ENCODE data around the gene PRKG1. TPM values are rescaled to one million over a fixed set of nuclear protein-coding genes. Genes with fewer than 3 reads are reported as not detected.
"Not testable (repeated sequence)": the region's sequence is repeated elsewhere in the genome, so short reads cannot be mapped to it uniquely, and the experiment has no call there.

PRKG1 gene
- total and polyA plus RNA-seq, 7 experiments from 2014 or later = 0.19 TPM; not detected in 6

DNA sequence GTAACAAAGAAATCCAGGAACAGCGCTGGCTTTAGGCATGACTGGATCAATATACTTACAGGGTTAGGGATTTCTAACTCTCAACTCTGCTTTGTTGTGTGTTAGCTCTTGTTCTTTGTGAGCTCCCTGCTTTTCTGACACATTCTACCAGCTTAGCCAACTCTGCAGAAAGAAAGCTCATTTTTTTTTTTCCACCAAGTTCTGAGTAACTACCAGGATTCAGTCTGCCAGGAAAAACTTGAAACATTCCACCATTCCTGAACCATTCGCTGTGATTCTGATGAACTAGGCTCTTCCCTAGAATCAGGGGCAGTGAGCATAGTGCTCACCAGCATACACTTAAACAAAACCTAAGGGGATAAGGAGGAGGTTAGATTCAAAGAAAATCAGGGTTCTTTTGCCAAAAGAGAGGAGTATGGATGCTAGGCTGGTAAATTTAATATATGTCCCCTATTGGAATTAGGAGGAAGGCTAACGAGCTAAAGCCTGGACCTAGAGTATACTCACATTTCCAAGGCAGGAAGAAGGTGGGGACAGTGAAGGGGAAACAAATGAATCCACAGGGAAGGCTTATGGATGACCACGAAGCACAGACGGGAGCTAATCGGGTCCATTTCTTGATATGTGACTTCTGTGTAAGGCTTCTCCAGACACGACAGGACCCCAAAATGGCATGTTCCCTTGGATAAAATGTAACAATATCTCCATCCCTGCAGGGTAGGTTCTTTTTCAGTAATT, 183.4 kb downstream of the PRKG1 start:
- no peak overlapping the region for H3K27ac ChIP-seq (ENCODE audit: low read depth, low read length)
- Mint-ChIP-seq H3K27ac (no peak overlapping the region), H3K36me3 (no peaks in the 10 kb centered on the region), H3K4me3 (no peak overlapping the region), H3K27me3 (no peaks in the 10 kb centered on the region), H3K9me3 (peaks cover 0 to 2% (median 0%) of the 10 kb centered on the region in 11 donors), H3K4me1 (no peaks in the 10 kb centered on the region)
- no peaks in the 10 kb centered on the region for H3K4me1 ChIP-seq (ENCODE audit: control insufficient read depth in 2 of 2, insufficient read depth in 2 of 2, low read length in 2 of 2)
- H3K36me3 ChIP-seq (ENCODE audit: control insufficient read depth in 2 of 3, insufficient read depth in 3 of 3, low read length in 3 of 3) = no peaks in the 10 kb centered on the region
- ChIA-PET POLR2A (no interaction called here), CTCF (no interaction called here)
- DNase-seq (no peak), ATAC-seq (no peak)
- no peaks in the 10 kb centered on the region for H3K27me3 ChIP-seq (ENCODE audit: control insufficient read depth in 2 of 2, insufficient read depth in 2 of 2, low read length in 2 of 2)
- intact Hi-C loops (cut with micrococcal nuclease) = no loop called here
- H3K4me3 ChIP-seq (ENCODE audit: low read length) = no peak overlapping the region
- H3K9me3 ChIP-seq (ENCODE audit: control insufficient read depth in 2 of 3, low read length in 3 of 3) = no peaks in the 10 kb centered on the region

DNA sequence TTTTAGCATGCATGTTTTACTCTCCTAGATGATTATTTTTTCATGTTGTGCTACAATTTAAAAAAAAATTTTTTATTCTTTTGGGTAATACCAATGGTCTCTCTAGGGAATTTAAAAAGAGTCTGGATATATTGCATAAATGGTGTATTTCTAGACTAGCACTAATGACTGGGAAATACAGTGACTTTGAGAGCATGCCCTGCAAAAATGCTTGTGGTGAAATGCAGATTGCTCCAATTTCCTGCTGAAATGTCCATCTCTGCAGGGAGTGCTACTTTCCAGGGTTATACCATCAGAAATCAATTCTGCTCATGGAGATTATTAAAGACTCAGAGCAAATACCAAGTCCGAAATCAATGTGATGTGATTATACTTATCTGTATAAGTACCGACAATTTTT, 186.1 kb downstream of the PRKG1 start:
- Mint-ChIP-seq H3K9me3 (peaks cover 0 to 4% (median 0%) of the 10 kb centered on the region in 11 donors), H3K36me3 (no peaks in the 10 kb centered on the region), H3K4me1 (no peaks in the 10 kb centered on the region), H3K4me3 (no peak overlapping the region), H3K27ac (no peak overlapping the region), H3K27me3 (no peaks in the 10 kb centered on the region)
- H3K27ac ChIP-seq (ENCODE audit: low read depth, low read length) = no peak overlapping the region
- no peak for ATAC-seq
- no peaks in the 10 kb centered on the region for H3K9me3 ChIP-seq (ENCODE audit: control insufficient read depth in 2 of 3, low read length in 3 of 3)
- no peaks in the 10 kb centered on the region for H3K4me1 ChIP-seq (ENCODE audit: control insufficient read depth in 2 of 2, insufficient read depth in 2 of 2, low read length in 2 of 2)
- no peaks in the 10 kb centered on the region for H3K27me3 ChIP-seq (ENCODE audit: control insufficient read depth in 2 of 2, insufficient read depth in 2 of 2, low read length in 2 of 2)
- no peak for DNase-seq
- intact Hi-C loops (cut with micrococcal nuclease) = no loop called here
- no peaks in the 10 kb centered on the region for H3K36me3 ChIP-seq (ENCODE audit: control insufficient read depth in 2 of 3, insufficient read depth in 3 of 3, low read length in 3 of 3)
- ChIA-PET CTCF (no interaction called here), POLR2A (no interaction called here)
- no peak overlapping the region for H3K4me3 ChIP-seq (ENCODE audit: low read length)

DNA sequence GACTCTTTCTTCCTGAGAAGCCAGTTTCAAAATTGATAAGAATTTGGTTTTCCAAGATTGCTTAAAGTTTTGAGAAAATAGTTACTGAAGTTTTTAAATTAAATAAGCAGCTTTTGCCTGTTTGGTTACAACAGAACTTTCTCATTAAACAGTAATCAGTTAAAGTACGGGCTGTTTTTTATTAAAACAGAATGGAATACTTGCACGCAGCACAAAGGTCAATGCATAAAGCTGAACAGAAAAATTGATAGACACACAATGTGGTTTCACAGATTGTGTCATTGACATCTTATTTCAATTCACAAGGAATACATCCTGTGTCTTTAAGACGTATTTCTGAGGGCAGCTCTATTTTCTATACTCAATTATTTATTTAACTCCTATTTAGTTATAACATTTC, 192.2 kb downstream of the PRKG1 start:
- no peaks in the 10 kb centered on the region for H3K27me3 ChIP-seq (ENCODE audit: control insufficient read depth in 2 of 2, insufficient read depth in 2 of 2, low read length in 2 of 2)
- Mint-ChIP-seq H3K4me1 (no peaks in the 10 kb centered on the region), H3K27ac (no peak overlapping the region), H3K9me3 (peaks cover 0 to 7% (median 0%) of the 10 kb centered on the region in 11 donors), H3K36me3 (no peaks in the 10 kb centered on the region), H3K4me3 (no peak overlapping the region), H3K27me3 (no peaks in the 10 kb centered on the region)
- no peak overlapping the region for H3K4me3 ChIP-seq (ENCODE audit: low read length)
- ChIA-PET CTCF (no interaction called here), POLR2A (no interaction called here)
- no peaks in the 10 kb centered on the region for H3K4me1 ChIP-seq (ENCODE audit: control insufficient read depth in 2 of 2, insufficient read depth in 2 of 2, low read length in 2 of 2)
- DNase-seq (no peak), ATAC-seq (no peak)
- intact Hi-C loops (cut with micrococcal nuclease) = no loop called here
- H3K27ac ChIP-seq (ENCODE audit: low read depth, low read length) = no peak overlapping the region
- no peaks in the 10 kb centered on the region for H3K9me3 ChIP-seq (ENCODE audit: control insufficient read depth in 2 of 3, low read length in 3 of 3)
- no peaks in the 10 kb centered on the region for H3K36me3 ChIP-seq (ENCODE audit: control insufficient read depth in 2 of 3, insufficient read depth in 3 of 3, low read length in 3 of 3)

DNA sequence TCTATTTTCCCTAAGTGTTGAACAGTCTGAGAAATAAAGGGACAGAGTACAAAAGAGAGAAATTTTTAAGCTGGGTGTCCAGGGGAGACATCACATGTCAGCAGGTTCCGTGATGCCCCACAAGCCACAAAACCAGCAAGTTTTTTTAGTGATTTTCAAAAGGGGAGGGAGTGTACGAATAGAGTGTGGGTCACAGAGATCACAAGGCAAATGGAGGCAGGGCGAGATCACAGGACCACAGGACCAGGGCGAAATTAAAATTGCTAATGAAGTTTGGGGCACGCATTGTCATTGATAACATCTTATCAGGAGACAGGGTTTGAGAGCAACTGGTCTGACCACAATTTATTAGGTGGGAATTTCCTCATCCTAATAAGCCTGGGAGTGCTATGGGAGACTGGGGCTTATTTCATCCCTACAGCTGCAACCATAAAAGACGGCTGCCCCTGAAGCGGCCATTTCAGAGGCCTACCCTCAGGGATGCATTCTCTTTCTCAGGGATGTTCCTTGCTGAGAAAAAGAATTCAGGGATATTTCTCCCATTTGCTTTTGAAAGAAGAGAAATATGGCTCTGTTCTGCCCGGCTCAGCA, 193.8 kb downstream of the PRKG1 start:
- DNase-seq; intact Hi-C loops (cut with micrococcal nuclease); H3K36me3 ChIP-seq (ENCODE audit: control insufficient read depth in 2 of 3, insufficient read depth in 3 of 3, low read length in 3 of 3); H3K4me3 ChIP-seq (ENCODE audit: low read length); H3K27ac Mint-ChIP-seq; H3K9me3 ChIP-seq (ENCODE audit: control insufficient read depth in 2 of 3, low read length in 3 of 3); H3K4me1 ChIP-seq (ENCODE audit: control insufficient read depth in 2 of 2, insufficient read depth in 2 of 2, low read length in 2 of 2); CTCF ChIA-PET; H3K36me3 Mint-ChIP-seq; H3K27me3 Mint-ChIP-seq; H3K4me1 Mint-ChIP-seq; H3K27me3 ChIP-seq (ENCODE audit: control insufficient read depth in 2 of 2, insufficient read depth in 2 of 2, low read length in 2 of 2); H3K27ac ChIP-seq (ENCODE audit: low read depth, low read length); ATAC-seq; POLR2A ChIA-PET; H3K4me3 Mint-ChIP-seq; H3K9me3 Mint-ChIP-seq: not testable (repeated sequence)

DNA sequence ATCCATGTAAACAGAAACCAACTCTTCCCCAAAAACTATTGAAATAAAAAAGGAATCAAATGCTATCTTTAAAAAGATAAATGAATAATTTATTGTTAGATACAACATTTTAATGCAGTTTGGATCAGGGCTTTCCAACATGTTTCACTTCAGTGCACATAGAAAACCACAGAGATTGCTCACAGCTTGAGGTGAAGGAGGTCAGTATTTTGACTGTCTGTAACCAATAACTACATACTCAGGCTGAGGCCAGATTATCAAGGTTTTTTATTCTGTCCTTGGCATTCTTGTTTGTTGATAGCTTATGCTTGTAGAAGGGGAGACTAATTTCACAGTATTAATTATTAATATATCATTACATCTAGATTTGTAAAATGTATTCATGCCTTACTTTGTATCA, 195.5 kb downstream of the PRKG1 start:
- Mint-ChIP-seq H3K9me3 (peaks cover 0 to 14% (median 1%) of the 10 kb centered on the region in 11 donors), H3K36me3 (no peaks in the 10 kb centered on the region), H3K4me3 (no peak overlapping the region), H3K27me3 (no peaks in the 10 kb centered on the region), H3K27ac (no peak overlapping the region), H3K4me1 (no peaks in the 10 kb centered on the region)
- DNase-seq (no peak), ATAC-seq (no peak)
- no peak overlapping the region for H3K4me3 ChIP-seq (ENCODE audit: low read length)
- POLR2A ChIA-PET = no interaction called here
- intact Hi-C loops (cut with micrococcal nuclease) = no loop called here
- H3K9me3 ChIP-seq (ENCODE audit: control insufficient read depth in 2 of 3, low read length in 3 of 3) = no peaks in the 10 kb centered on the region
- CTCF ChIA-PET = no interaction called here
- H3K27me3 ChIP-seq (ENCODE audit: control insufficient read depth in 2 of 2, insufficient read depth in 2 of 2, low read length in 2 of 2) = no peaks in the 10 kb centered on the region
- H3K4me1 ChIP-seq (ENCODE audit: control insufficient read depth in 2 of 2, insufficient read depth in 2 of 2, low read length in 2 of 2) = no peaks in the 10 kb centered on the region
- no peak overlapping the region for H3K27ac ChIP-seq (ENCODE audit: low read depth, low read length)
- H3K36me3 ChIP-seq (ENCODE audit: control insufficient read depth in 2 of 3, insufficient read depth in 3 of 3, low read length in 3 of 3) = no peaks in the 10 kb centered on the region

DNA sequence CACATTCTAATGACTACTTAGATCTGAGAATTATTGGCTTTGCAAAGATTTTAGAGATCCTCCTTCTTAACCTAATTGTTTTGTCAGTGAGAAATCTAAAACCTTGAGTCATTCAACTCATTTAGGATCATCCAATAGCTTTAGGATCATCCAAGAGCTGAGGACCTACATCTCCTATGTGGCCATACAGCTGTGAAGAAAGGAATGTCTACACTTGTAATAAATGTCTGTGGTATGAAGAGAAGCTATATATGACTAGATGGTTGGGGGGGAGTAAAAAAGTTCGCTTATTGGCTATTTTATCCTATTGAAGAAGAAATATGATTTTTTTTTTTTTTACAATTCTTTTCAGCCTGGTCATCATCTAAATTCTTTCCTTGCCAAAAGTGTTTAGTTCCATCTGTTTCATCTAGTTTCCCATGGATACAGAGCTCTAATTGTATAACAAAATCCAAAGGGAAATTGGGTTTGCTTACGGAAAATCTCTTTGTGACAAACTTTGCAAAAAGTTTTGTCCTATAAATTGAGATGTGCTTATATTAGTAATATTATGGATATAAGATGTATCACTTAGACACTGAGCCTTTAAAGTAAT, 196.7 kb downstream of the PRKG1 start:
- Histone ChIP-seq H3K36me3 (ENCODE audit: control insufficient read depth in 2 of 3, insufficient read depth in 3 of 3, low read length in 3 of 3) (no peaks in the 10 kb centered on the region), H3K27me3 (ENCODE audit: control insufficient read depth in 2 of 2, insufficient read depth in 2 of 2, low read length in 2 of 2) (no peaks in the 10 kb centered on the region), H3K4me3 (ENCODE audit: low read length) (no peak overlapping the region), H3K4me1 (ENCODE audit: control insufficient read depth in 2 of 2, insufficient read depth in 2 of 2, low read length in 2 of 2) (no peaks in the 10 kb centered on the region), H3K9me3 (ENCODE audit: control insufficient read depth in 2 of 3, low read length in 3 of 3) (no peaks in the 10 kb centered on the region), H3K27ac (ENCODE audit: low read depth, low read length) (no peak overlapping the region)
- POLR2A ChIA-PET = no interaction called here
- Mint-ChIP-seq H3K9me3 (peaks cover 0 to 14% (median 2%) of the 10 kb centered on the region in 11 donors), H3K4me1 (no peaks in the 10 kb centered on the region), H3K27ac (no peak overlapping the region), H3K36me3 (no peaks in the 10 kb centered on the region), H3K4me3 (no peak overlapping the region), H3K27me3 (no peaks in the 10 kb centered on the region)
- CTCF ChIA-PET = no interaction called here
- ATAC-seq = no peak
- no peak for DNase-seq
- intact Hi-C loops (cut with micrococcal nuclease) = no loop called here

DNA sequence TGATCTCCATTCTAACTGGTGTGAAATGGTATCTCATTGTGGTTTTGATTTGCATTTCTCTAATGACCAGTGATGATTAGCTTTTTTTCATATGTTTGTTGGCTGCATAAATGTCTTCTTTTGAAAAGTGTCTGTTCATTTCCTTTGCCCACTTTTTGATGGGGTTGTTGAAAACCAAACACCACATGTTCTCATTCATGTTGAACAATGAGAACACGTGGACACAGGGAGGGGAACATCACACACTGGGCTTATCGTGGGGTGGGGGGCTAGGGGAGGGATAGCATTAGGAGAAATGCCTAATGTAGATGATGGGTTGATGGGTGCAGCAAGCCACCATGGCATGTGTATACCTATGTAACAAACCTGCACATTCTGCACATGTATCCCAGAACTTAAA, 197.8 kb downstream of the PRKG1 start:
- H3K27ac ChIP-seq (ENCODE audit: low read depth, low read length); intact Hi-C loops (cut with micrococcal nuclease); H3K9me3 ChIP-seq (ENCODE audit: control insufficient read depth in 2 of 3, low read length in 3 of 3); DNase-seq; H3K36me3 Mint-ChIP-seq; CTCF ChIA-PET; H3K27me3 Mint-ChIP-seq; H3K4me3 ChIP-seq (ENCODE audit: low read length); POLR2A ChIA-PET; H3K4me1 Mint-ChIP-seq; H3K4me3 Mint-ChIP-seq; ATAC-seq; H3K4me1 ChIP-seq (ENCODE audit: control insufficient read depth in 2 of 2, insufficient read depth in 2 of 2, low read length in 2 of 2); H3K36me3 ChIP-seq (ENCODE audit: control insufficient read depth in 2 of 3, insufficient read depth in 3 of 3, low read length in 3 of 3); H3K27me3 ChIP-seq (ENCODE audit: control insufficient read depth in 2 of 2, insufficient read depth in 2 of 2, low read length in 2 of 2); H3K27ac Mint-ChIP-seq: not testable (repeated sequence)
- H3K9me3 Mint-ChIP-seq = peaks cover 0 to 14% (median 2%) of the 10 kb centered on the region in 11 donors

Data from naive thymus-derived CD4-positive, alpha-beta T cell (primary cell).